ENCODE data around the gene ASTN1.
"Not testable (repeated sequence)": the region's sequence is repeated elsewhere in the genome, so short reads cannot be mapped to it uniquely, and the experiment has no call there.

The ASTN1 gene

DNA sequence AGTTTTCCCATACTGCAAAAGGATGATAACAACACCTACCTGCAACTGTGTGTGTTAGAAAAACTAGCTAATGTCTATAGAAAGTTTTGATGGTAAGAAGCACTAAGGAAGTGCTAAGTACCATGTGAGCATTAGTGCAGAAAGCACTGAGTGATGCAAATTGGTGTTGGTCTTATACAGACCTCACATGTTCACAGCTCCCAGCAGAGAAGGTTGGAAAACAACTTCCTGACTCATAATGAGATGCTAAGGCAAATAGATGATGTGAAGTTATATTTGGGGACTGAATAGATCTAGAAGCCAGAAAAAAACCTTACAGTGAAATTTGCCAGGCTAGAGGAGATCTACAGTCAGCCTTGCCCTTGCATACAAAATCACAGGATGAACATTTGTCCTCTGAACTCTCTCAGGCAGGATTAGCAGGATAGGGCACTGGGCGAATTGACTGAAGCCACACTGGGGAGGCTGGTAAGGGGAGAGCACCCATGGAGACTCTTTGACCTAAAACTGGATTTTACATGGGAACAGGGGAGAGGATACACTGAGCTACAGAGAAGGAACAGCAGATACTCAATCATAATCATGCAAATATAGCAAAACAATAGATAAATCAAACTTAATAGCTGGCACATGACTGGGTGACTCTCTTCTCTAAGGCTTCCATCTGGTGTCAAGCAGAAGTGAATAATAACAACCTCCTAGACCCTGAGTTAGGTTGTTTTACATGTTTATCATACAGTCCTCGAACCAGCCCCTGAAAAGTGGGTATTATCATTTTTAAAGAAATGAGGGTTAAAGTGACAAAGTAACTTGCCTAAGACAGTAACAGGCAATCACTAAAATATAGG, 61.3 kb downstream of the ASTN1 start:
- ATAC-seq = no peak

DNA sequence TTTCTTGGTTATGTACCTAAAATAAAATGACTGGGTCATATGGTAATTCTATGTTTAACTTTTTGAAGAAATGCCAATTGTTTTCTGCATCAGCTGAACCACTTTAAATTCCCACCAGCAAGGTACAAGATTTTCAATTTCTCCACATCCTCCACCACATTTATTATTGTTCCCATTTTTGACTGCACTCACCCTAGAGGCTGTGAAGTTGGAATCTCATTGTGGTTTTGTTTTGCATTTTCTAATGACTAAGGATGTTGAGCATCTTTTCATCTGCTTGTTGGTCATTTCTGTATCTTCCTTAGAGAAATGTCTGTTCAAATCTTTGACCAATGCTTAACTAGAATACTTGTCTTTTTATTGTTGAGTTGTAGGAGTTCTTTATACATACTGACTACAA, 72.5 kb downstream of the ASTN1 start:
- ATAC-seq = no peak

DNA sequence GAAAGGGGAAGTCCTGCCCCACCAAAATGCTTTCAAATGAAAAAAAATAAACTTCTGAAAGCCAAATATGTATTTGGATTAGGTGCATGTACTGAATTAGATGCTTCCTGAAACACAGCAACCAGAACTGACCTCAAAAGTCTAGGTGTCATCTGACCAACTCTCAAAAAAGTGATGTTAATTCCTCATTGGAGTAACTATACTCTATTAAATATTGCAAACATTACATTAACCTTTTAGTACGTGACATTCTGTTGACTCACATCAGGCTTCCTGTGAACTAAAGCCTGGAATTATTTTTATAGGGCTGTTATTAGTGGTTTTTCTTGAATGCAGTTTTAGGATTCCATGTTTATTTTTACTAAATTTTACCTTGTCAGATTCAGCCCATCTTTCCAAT, 73.5 kb downstream of the ASTN1 start:
- no peak for ATAC-seq

DNA sequence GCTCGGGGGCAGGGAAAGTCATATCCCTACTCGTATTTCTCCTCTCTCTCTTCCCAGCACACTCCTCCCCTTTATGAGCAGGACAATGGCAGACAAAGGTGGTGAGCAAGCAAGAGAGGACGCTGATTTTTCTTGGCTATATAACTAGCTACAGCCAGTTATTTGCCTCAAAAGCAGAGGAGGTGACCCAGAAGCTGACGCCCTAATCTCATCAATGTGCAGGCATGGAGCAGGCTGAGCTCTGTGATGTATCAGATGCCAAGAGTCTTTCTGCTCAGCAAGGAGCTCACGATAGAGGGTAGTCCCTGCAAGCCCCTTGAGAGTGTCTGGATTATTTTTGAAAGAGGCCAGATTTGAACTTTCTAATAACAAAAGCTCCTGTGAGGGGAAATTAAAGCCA, 75.5 kb downstream of the ASTN1 start:
- no peak for ATAC-seq

DNA sequence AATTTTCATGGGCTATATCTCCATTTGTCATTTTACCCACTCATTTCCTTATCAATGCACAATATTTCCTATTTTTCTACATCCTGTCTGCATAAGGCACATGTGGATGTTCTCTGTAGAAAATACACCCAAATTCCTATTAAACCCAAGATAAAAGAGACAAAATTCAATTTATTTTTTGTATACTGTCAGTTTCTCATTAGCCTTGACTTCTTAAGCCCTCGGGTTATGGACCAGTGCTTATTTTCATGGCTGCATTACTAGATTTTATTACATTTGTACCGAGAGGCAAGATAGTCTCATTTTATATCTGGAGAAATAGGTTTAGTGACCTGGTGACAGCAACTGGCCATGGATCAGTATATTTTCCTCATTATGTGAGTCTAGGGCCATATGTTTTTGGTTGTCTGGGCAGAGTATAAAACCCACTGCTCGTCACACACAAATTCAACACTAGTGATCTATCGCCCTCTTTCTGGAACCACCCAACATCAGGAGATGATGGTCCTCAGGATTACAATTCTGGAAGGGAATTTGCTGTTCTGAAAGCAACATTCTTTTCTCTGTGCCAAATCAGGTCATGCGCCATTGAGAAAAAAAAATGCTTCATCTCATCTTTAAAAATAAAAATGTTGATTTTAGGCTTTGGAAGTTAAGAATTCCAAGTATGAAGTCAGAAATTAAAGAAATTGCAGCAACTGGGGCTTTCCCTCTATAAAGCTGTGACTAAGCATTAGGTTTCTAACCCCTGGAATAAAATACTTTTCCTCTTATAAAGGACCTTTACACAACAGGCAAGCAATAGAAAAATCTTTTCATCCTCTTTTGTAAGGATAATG, 81.4 kb downstream of the ASTN1 start:
- ATAC-seq = no peak

DNA sequence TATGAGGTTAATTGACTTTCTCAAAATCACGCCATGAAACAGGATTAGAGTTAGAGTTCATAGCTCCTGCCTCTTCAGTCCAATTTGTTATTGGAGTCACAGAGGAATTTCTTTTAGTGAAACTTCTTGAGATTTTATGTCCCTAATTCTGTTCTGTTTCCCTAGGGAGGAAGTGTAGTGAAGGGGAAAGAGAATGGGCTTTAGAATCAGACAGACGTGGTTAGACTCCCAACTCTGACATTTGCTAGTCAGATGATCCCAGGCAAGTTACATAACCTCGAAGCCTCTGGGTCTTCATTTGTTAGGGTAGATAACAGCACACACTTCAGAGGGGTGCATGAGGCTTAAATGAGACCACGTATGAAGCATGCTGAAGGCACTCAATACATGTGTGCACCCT, 83.9 kb downstream of the ASTN1 start:
- ATAC-seq = no peak

DNA sequence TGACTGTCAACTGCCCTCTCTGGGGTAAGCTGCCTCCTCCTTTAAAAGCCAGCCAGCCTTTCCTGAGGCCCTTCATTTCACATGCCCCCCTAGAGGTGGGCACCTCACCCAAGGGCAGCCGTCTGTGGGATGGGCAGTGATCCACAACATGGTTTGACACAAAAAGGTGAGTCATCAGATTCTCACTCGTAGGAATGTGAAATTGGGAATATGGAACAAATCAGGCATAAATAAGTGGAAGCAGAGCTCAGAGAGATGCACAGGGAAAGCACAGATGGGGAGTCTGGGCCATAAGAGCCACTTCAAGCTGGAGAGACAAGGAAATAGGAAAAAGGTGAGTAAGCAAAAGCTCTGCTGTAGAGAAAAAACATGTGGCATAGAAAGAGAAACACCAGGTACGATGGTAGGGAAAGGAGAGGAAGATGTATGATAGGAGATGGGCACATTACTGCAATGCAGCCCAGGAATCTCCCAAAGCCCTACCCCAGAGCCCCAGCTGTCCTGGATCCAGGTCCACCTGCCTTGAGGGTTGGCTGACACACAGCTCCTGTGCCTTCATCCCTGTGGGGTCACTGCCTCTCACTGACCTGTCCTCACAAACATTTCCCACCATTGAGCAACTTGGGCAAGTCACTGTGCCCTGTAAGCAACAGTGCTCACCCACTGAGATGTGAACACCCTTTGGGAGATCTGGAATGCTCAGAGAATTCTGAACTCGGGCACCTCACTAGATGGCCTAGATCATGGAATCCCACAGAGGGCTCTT, 86.6 kb downstream of the ASTN1 start:
- ATAC-seq = no peak

DNA sequence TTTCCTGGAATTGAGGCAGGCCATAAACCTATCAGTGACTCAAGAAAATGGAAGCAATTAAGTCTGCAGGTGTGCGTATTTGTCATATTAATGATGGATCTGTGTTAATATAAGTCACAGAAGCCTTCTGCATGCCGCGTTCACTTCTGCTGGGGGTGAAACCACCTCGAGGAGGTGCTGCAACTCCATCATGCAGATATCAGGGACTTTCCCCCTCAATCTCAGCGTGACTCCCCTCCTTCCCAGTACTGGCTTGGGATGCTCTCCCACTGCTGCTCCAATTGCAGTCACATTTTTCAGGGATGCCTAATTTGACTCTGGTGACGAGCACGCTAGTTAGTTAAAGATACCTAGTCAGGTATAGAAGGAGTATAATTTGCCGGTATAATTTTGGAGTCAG, 87.5 kb downstream of the ASTN1 start:
- no peak for ATAC-seq

DNA sequence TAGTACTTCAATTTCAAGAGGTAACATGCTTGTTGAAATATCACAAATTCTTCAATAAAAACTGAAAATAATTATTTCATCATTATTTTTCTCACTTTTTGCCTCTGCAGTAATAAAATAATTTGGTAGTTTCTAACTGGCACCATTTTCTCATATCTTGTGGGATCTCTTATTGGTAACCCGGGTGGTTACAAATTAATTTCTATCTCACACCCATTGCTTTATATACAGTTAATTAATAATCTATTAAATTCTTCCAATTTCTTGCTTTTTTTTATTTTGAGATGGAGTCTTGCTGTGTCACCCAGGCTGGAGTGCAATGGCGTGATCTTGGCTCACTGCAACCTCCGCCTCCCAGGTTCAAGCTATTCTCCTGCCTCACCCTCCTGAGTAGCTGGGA, 89.7 kb downstream of the ASTN1 start:
- not testable (repeated sequence) for ATAC-seq

DNA sequence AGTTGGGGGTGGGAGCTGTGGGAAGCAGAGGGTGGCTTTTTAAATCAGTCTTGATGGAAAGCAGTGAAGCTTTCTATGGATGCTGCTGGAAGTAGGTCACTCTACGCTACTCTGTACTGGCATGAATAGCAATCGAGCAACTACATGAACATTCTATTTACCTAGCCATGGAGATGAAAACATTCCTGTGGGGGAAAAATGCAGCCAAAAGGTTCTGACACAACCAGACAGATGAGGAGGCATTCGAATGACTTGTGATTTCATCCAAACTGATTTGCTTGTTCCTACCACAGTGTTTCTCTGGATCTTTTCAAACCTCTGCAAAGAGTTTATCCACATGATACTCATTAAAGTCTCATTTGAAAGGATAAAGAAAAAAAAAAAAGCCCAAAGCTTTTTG, 95.0 kb downstream of the ASTN1 start:
- no peak for ATAC-seq

DNA sequence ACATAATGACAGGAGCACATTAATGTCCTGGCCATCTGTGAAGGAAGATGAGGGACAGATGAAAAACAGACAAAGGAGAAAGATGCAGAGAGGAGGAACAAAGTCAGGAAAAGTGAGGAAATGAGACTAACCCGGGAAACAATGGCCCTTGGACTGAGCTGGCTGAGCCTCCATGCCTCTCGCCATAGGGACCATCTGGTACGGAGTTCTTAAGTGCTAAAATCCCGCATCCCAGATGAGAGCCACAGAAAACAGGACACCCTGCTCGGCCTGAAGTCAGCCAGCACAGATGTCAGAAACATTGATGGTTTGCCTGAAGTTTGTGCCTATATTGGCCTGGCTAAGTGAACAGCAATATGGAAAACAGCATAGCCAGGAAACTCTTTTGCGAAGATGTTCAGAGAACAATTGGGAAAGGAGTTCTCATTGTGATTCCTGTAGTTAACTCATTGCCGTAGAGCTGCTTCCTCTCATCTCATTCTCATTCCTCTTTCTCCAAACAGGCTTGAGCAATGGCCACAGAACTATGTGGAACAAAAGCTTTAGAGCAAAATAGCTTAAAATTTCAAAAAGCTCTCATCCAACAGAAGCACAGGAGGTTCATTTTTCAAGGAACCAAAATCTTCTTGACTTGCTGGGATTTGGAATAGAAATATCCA, 96.6 kb downstream of the ASTN1 start:
- no peak for ATAC-seq

DNA sequence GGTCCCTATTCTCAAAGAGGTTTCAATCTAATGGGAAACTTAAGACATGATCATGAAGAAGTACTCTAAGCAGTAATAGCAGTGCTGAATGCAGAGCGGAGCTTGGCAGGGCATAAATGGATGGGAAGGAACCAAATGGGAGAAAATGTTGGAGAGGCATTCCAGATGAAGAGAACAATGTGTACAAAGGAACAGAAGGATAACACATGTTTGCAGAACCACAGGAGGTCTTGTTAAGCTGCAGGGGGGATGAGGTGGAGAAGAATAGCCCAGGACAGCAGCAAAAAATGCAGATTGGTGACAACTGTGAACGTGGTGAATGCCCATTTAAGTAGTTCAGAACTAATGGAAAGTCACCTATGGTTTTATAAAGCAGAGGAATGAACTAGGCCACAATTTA, 99.1 kb downstream of the ASTN1 start:
- ATAC-seq = no peak

DNA sequence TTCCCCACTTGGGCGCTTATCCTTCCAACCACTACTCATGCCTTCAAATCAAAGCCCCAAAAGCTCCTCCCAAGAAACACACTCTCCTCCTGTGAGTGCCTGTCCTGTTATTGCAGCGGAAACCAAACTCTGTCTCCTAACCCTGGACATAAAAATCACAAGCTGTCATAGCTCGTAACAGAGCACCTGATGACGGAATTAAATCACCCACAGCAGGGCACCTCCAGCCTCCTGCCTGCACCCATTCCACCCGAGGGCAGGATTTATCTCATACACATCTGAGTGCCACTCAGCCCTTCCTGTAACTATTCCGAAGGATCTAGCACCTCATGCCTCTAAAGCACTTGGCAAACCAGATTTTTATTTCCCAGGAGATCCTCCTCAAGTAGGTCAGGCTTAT, 100.9 kb downstream of the ASTN1 start:
- no peak for ATAC-seq

DNA sequence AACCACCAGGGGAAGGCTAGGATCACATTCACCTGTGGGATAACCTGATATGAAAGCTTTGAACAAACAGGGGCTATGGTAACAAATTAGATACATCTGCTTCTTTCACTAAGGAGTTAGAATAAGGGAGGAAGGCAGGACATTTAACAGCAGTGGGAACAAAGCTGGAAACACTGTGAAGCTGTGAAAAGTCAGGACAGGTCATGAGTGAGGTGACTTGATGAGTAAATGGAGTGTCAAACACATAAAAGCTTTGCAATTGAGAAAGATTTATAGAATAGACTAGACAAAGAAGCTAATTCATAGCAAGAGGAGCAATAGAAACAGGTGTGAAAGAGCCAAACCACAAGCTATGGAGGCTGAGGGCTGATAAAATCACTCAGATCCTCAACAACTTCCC, 110.0 kb downstream of the ASTN1 start:
- ATAC-seq = no peak

DNA sequence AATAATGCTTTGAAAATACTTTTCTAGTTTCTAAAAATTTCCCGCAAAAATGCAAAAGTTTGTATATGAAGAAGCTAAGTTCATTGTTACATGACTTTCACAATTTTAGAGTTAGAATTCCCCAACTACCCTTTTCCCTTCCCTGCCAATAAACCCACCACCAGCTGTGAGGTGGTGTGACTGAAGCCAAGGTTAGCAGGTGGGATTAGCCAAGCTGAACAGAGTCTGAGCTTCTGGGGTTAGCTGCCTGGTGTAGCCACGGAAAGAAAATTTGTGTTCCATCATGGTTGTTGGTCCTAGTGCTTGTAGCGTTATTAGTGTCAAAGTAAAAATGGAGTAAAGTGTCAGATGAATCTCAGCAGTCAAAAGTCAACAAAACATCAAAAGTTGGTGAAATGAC, 110.9 kb downstream of the ASTN1 start:
- no peak for ATAC-seq

DNA sequence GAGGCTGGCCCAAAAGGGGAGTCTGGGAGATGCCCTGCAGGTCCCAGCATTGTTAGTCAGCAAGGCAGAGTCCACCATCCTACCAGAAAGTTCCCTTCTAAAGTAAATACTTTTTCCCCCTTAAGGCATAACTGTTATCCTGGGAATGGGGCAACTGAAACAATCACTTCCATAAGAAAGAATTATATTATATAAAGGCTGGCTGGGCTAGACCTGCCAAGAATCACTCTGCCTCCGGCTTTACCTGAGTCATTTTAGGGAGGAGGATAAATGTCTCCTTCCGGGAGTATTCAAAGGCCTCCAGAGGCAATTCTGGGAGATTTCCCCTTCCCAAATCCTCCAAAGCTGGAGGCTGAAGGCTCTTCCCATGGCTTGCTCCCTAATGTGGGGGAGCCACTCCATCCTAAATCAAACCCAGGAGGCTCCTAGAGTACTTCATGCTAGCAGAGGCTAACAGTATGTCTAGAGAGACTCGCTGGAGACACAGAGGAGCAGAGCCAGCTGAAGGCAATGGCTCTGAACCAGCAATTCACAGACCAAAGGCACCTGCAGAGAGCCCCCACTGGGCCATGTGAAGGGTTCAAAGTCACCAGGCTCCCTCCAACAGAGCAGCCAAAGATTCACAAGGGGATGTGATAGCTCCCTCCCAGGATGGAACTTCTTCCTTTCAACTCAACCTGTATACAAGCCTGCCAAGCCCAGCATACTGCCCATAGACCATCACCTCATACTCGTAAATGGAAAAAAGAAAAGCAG, 116.0 kb downstream of the ASTN1 start:
- ATAC-seq = no peak

DNA sequence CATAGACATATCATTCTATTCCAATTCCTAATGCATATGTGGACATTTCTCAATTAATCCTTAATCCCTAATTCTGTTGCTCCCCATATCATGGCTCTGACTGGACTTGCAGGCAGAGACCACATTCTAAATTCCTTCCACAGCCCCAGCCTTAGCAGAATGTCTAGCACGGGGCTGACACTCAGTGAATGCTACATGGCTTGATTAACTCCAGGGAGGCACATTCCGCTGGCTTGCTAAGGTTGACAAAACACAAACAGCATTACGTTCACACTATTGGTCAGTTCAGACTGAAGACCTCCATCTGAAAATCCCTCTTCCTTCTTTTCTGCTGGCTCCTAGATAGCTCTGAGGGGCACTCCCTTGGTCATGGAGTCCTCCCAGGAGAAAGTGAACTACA, 119.4 kb downstream of the ASTN1 start:
- no peak for ATAC-seq

DNA sequence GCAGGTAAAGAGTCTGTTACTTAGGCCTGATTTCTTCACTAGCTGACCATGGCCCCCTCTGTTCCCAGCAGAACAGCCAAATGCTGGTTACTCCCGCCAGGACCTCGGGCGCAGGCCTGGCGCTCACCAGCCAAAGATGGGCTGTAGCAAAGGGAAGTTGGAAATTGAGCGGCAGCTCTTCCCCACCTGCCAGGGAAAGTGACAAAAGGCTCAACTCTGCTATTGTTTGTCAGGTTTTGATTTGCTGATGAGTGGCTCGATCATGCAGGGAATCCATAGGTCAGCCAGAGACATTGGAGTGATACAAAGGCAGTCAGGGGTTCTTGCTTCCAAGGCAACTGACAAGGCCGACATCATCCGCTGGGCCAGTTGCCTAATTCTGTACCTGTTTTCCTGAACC, 120.1 kb downstream of the ASTN1 start:
- ATAC-seq = no peak

DNA sequence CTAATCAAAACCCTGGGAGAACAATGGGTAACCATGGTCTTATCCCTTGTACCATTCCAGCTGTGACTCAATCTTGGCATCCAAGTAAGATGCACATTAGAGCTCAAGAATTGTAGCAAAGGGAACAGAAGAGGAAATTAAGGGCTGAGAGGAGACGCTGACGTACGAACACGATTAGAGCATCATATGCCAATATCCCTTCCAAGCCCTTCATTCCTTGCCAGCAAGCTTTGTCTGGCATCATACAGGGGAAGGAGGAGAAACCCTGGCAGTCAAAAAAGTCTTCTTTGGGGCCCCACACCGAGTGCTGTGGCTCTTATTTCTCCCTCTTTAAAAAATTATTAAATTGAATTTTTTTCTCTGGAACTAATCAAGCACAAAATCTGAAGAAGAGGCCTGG, 120.9 kb downstream of the ASTN1 start:
- ATAC-seq = no peak

DNA sequence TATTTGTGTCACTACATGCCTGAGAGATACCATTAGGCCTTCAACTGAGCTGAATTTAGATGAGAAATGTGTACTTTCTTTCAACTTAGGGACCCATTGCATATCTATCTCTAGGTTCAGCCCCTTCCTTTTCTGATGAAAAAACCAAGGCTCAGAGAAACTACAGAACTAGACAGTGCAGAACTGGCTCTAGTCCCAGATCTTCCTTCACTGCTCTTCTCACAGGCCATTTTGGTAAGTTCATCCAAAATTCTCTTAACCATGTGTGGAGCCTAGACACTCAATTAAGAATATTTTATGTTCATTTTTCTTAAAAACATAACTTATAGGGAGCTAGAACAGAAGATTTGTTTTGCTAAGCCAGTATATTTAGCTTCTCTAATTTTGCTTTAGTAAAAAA, 128.9 kb downstream of the ASTN1 start:
- ATAC-seq = no peak

DNA sequence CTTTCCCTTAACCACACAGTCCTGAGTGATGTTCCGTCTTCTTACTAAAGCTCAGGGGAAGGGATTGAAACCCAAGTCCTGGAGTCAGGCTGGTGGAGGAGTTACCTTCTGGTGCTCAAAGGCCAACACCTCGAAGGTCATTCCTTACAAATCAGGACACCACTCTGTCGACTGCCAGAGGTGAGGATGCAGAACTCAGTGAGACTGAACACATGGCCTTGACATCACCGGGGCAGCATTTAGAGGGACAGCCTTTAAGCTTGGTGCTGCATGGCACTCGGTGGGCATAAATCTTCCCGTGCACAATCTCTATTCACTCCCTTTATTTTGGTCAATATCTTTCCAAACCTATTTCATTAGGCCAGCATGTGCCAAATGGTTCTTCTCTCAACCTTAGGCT, 130.9 kb downstream of the ASTN1 start:
- no peak for ATAC-seq

DNA sequence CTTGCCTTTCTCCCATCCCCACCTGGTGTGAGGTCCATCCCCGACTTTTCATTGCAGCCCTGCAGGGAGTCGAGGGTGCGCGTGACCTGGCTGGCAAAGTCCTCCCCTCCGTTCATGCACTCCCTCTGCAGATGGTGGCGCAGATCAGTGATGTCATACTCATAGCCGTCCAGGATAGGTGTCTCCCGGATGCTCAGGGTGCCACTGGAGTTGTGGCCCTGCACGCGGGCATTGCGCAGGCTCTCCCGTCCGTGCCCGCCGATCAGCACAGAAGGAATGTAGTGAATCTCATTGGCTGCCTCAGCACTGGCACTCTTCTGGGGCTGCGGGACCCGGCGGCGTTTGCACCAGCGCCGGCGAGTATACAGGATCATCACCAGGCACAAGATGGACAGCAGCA, 132.1 kb downstream of the ASTN1 start:
- no peak for ATAC-seq
